ENCODE results near the gene ID1. TPM values are rescaled to one million over a fixed set of nuclear protein-coding genes. Genes with fewer than 3 reads are reported as not detected.
A peak's percentile ranks its signal among the peaks of the same experiment; 100 is the strongest.

ID1 gene
- total and polyA plus RNA-seq, 10 of the 15 experiments (the other 5 are each of a cell fraction or from before 2014, with no cell fraction given): 0.09 to 1.3 (median 0.47) TPM; not detected in 2

DNA sequence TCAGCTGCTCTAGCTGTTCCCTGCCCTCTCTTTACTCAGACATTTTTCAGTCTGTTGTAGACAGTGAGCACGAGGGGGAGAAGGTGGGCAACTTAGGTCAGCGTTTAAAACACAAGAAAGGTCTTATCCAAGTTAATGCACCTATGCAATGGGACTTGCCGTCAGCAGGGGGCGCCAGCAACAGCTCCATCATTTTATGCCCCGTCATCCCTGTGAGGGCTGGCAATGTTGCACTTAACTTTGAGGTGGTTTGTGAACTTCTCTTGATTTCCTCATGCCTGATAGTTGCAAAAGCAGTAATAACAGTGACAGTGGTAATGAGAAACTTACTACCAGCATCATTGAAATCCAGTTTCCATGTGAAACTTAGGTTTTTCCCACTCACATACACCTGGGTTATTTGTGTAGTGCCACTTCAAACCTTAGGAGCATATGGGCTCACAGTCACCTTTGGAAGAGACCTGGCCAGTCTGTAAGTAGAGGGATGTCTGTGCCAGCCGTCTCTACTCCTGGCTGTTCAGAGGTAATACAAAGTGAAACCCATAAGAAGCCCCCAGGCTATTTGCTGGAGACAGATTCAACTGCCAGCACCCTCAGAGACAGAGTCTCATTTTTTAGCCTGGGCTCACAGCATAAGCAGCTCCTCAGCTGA lies 44.9 kb upstream of the ID1 start (continued):
- TF ChIP-seq, protein P1, sequence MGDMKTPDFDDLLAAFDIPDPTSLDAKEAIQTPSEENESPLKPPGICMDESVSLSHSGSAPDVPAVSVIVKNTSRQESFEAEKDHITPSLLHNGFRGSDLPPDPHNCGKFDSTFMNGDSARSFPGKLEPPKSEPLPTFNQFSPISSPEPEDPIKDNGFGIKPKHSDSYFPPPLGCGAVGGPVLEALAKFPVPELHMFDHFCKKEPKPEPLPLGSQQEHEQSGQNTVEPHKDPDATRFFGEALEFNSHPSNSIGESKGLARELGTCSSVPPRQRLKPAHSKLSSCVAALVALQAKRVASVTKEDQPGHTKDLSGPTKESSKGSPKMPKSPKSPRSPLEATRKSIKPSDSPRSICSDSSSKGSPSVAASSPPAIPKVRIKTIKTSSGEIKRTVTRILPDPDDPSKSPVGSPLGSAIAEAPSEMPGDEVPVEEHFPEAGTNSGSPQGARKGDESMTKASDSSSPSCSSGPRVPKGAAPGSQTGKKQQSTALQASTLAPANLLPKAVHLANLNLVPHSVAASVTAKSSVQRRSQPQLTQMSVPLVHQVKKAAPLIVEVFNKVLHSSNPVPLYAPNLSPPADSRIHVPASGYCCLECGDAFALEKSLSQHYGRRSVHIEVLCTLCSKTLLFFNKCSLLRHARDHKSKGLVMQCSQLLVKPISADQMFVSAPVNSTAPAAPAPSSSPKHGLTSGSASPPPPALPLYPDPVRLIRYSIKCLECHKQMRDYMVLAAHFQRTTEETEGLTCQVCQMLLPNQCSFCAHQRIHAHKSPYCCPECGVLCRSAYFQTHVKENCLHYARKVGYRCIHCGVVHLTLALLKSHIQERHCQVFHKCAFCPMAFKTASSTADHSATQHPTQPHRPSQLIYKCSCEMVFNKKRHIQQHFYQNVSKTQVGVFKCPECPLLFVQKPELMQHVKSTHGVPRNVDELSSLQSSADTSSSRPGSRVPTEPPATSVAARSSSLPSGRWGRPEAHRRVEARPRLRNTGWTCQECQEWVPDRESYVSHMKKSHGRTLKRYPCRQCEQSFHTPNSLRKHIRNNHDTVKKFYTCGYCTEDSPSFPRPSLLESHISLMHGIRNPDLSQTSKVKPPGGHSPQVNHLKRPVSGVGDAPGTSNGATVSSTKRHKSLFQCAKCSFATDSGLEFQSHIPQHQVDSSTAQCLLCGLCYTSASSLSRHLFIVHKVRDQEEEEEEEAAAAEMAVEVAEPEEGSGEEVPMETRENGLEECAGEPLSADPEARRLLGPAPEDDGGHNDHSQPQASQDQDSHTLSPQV (IDR thresholded peaks at IDR 0.05): no peak
- peak; percentile 43 for TF ChIP-seq RAD21 (IDR thresholded peaks at IDR 0.05; ENCODE audit: insufficient read depth, low read depth, low read length)
- TF ChIP-seq, protein P2, sequence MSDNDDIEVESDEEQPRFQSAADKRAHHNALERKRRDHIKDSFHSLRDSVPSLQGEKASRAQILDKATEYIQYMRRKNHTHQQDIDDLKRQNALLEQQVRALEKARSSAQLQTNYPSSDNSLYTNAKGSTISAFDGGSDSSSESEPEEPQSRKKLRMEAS (IDR thresholded peaks at IDR 0.05; ENCODE audit: low read depth, low read length): no peak
- no peak for TF ChIP-seq ESRRA (IDR thresholded peaks at IDR 0.05; ENCODE audit: low read length)
- TF ChIP-seq GATAD2B (conservative IDR thresholded peaks at IDR 0.05; ENCODE audit: low read depth): no peak
- TF ChIP-seq, protein P3, sequence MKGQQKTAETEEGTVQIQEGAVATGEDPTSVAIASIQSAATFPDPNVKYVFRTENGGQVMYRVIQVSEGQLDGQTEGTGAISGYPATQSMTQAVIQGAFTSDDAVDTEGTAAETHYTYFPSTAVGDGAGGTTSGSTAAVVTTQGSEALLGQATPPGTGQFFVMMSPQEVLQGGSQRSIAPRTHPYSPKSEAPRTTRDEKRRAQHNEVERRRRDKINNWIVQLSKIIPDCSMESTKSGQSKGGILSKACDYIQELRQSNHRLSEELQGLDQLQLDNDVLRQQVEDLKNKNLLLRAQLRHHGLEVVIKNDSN (IDR thresholded peaks at IDR 0.05; ENCODE audit: borderline replicate concordance, extremely low read length, insufficient read depth, low read depth, low read length): no peak
- peak; percentile 65 for TF ChIP-seq SMC3 (IDR thresholded peaks at IDR 0.05; ENCODE audit: borderline replicate concordance, low read length)
